ENCODE results near the gene DEDD.

DNA sequence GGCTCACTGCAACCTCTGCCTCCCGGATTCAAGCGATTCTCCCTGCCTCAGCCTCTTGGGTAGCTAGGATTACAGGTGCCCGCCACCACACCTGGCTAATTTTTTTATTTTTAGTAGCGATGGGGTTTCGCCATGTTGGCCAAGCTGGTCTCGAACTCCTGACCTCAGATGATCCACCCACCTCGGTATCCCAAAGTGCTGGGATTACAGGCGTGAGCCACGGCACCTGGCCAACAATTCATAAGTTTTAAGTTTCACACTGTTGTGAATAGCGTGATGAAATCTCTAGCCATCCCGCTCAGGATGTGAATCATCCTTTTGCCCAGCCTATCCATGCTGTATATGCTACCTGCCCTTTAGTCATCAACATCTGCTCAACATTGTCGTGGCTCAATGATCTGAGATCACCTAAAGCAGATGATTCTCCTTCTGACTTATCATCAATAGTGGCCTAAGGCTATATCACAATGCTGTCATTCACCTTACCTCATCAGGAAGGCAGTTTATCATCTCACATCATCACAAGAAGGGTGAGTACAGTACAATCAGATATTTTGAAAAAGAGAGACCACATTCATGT, 17.2 kb downstream of the DEDD start:
- TF ChIP-seq, protein P1, sequence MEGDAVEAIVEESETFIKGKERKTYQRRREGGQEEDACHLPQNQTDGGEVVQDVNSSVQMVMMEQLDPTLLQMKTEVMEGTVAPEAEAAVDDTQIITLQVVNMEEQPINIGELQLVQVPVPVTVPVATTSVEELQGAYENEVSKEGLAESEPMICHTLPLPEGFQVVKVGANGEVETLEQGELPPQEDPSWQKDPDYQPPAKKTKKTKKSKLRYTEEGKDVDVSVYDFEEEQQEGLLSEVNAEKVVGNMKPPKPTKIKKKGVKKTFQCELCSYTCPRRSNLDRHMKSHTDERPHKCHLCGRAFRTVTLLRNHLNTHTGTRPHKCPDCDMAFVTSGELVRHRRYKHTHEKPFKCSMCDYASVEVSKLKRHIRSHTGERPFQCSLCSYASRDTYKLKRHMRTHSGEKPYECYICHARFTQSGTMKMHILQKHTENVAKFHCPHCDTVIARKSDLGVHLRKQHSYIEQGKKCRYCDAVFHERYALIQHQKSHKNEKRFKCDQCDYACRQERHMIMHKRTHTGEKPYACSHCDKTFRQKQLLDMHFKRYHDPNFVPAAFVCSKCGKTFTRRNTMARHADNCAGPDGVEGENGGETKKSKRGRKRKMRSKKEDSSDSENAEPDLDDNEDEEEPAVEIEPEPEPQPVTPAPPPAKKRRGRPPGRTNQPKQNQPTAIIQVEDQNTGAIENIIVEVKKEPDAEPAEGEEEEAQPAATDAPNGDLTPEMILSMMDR (conservative IDR thresholded peaks at IDR 0.05 in 1 of 2, IDR thresholded peaks at IDR 0.05 in 1 of 2; ENCODE audit: low read depth in 1 of 2, low read length in 2 of 2) = no peak
- no peak for TF ChIP-seq EZH2 (IDR thresholded peaks at IDR 0.05; ENCODE audit: low read length, missing control alignments)
